GM12878 (cell line): ENCODE measurements around the gene BTBD8.

Source experiments
- EP300 ChIP-seq, 2 experiments: fragments of 150-350 bp in 1 of 2; IDR thresholded peaks; 2 replicates each; pipeline ENCODE4 v1.6.1; 2011 to 2012; ENCODE audit warnings: low read depth in 2 of 2, low read length in 2 of 2, borderline replicate concordance in 1 of 2, improper control_type of control experiment in 1 of 2, inconsistent platforms in 1 of 2; ENCODE audit not compliant: control insufficient read depth in 1 of 2
- RAD21 ChIP-seq: IDR thresholded peaks from 2 replicates; pipeline ENCODE4 v1.6.1; 2011; ENCODE audit warnings: mild to moderate bottlenecking, low read depth, low read length, moderate library complexity; ENCODE audit not compliant: insufficient read depth
- TAF1 ChIP-seq: IDR thresholded peaks from 2 replicates; pipeline ENCODE4 v1.6.1; 2011; ENCODE audit warnings: mild to moderate bottlenecking, low read depth, low read length, borderline replicate concordance

DNA sequence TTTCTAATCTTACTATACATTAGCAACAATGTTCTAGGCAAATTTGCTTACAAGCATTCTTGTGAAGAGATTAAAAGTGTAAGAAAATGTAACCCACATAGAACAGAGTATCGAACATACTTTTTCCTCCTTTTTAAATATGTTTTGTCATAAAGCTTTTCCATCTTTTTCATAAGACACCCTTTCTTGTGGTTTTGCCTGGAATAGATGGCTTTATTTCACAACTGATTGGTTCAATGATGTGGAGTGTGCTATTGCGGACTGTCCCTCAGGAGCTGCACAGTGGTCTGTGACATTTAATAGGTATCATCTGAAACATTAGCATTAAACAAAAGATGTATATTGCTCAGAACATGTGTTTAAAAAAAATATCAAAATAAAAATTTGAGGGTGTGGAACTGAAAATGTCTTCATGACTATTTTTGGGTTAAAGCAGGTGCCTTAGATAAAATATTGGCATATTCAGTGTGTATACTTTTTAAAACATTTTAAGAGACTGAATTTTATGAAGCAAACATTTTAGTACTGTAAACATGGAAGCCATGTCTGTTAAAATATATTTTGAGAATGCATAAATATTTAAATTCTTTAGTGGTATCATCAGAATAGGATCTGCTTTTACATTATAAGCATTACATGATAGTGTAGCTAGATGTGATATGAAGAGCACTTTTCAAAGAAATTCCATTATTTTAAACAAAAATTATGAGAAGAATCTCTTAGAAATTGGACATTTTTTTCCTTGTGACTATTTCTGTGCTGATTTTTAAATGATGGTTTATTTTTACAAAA, 89.3 kb downstream of the BTBD8 start:
- TF ChIP-seq EP300 (IDR thresholded peaks at IDR 0.05; ENCODE audit: borderline replicate concordance in 1 of 2, control insufficient read depth in 1 of 2, low read depth in 2 of 2, low read length in 2 of 2) (no peak), TAF1 (no peak), RAD21 (no peak)
